Measurements from ENCODE around the gene NAV1.
"Not testable (repeated sequence)": the region's sequence is repeated elsewhere in the genome, so short reads cannot be mapped to it uniquely, and the experiment has no call there.

Gene NAV1

DNA sequence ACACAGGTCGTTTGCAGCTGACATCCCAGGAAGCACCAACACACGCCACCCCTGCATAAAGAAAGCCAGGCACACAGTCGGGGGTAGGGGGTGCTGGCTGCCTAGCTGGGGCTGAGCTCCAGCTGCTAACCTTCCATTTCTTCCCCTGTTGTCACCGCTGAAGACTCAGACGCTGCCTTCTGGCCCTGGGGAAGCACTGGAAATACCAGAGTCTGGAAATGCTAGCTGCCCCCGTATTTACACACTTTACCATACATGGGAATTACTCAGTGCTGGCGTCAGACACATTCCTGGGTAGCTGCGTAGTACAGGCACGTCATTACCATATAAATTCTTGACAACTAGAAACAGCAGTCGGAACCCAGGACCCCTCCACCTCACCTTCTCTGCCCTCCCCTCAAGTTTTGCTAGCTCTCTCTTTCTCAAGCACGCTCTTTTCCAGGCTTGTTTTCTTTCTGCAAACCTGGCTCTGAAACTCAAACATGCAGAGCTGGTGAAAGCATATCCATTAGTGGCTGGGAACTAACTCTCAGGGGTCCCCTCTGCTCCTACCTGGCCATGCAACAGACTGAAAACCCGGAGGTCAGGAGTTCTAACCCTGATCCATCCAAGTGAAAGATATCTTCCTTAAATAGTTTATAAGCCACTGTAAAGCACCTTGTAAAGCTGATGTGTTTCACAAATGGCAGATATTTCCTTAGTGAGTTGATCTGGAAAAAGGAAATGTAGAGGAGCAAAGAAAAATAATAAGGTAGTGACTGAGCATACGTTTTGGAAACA lies 35.3 kb upstream of the NAV1 start:
- no peak for DNase-seq

DNA sequence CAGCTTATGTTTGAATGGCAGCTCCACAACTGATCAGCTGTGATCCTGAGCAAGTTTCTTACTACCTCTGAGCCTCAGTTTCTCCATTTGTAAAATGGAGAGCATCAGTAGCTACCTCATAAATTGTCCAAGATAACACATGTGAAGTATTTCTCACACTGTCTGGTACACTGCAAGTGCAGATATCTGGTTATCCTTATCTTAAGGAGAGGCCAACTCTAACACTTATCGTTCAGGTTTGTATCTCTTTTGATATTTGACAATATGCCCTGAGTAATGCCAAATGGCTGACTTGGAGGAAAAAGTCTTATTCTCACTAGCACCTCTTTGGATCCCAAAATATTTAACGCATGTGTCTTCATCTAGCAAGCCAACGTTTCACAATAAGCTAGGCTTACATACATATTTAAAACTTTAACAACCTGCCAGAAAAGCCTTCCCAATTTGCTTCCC lies 34.7 kb upstream of the NAV1 start:
- DNase-seq = no peak

DNA sequence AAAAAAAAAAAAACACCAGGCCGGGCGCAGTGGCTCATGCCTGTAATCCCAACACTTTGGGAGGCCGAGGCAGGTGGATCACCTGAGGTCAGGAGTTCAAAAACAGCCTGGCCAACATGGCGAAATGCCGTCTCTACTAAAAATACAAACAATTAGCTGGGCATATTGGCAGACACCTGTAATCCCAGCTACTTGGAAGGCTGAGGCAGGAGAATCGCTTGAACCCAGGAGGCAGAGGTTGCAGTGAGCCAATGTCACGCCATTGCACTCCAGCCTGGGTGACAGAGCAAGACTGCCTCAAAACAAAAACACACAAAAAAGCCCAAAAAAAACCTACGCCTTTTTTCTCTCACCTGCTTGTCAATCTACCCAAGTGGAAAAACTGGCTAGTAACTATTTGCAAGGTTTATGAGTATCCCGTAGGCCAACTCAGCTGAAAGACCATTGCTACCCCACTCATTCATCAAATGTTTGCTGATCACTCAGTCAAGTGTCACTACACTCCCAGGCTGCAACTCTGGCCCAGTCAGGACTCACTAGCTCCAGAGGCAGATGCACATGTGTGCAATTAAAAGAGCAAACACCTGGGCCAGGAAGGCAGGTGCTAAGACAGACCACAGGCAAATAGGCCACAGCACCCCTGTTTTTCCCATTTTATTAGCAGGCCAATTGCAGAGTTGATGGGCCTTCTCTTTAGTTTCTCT lies 34.0 kb upstream of the NAV1 start:
- DNase-seq = peak; percentile 74

DNA sequence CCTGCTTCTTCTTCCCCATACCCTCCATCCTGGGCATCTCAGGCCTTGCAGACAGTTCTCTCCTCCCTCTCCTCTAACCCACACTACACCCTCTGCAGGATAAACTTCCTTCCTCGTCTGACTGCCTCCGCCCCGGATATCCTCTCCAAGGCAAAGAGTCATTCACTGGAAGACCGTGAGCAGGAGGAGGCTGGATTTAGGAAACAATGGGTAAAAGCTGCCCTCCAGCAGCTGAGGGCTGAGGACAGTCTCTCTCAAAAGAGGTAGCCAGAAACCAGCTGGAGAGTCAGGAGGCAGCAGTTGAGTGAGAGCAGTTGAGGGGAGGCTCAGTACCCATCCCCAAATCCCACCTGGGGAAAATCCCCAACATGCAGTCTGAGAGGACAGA lies 33.4 kb upstream of the NAV1 start:
- peak; percentile 66 for DNase-seq

DNA sequence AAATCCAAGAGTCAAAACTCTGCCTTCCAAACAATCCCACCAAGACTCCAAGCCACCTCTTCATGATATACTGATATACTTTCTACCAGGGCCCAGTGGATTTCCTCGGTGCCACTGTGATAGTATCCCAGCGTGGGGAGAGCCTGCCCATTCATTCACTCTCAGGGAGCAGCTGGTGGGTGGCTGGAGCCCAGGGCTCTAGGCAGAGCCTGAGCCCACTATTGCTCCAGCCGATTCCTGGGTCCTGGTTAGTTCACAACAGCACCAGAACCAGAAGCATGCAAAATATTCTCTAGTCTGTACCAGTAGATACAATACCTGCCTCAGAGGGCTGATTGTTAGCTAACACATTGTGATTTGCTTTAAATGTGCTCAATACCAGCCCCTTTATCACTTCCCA lies 32.8 kb upstream of the NAV1 start:
- peak; percentile 35 for DNase-seq

DNA sequence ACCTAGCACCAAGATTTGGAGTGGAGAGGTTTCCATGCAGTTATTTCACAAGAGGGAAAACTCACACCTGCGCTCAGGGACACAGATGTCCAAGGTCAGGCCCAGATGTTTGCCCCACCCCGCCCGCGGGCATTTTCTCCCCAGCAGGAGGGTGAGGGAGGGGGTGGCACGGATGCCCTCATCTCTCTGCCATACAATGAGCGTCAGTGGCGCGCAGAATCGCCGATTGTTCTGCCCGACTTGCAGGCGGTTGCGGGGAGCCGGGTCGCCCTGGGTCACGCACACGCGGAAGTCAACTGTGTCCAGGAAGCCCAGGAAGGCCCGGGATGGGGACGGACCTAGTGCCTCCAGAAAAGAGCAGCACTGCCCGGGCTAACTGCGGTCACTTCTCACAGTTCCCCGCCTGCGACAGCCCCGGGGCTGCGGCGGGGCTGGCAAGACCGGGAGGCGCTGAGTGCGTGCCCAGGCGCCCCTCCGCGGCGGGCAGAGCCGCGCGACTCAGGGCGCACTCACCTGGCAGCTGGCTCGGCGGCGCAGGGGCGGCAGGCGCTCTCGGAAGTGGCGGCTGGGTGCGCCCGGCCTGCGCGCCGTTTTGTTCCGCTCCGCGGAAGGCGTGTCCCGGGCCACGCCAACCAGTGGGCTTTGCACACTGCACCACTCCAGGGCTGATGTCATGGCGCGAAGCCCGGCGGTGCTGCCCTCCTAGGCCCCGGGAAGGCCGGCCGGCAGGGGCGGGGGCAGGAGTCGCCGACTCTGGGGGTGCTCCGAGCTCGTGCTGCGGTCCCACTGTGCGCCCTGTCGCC lies 32.2 kb upstream of the NAV1 start, which contains the start of gene CSRP1:
TSS of gene CSRP1 (minus strand) at position 567 of the 803 bp plus-strand sequence. CDS start 10,820 bp downstream, outside the sequence.
- peak; percentile 80 for DNase-seq

DNA sequence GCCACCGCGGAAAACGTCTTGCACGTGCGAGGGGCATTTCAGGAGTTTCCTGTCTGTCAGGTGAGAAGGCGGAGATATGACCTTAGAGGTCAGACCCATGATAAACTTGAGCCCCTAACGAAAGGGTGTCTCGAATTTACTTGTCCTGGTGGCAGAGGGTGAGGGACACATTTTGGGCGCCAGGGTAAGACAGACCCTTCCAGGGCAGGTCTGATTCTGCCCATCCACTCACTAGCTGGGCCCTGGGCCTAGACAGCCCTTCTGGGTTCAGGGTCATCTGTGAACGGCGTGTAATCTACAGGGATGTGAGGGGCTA lies 31.6 kb upstream of the NAV1 start:
- peak; percentile 25 for DNase-seq

DNA sequence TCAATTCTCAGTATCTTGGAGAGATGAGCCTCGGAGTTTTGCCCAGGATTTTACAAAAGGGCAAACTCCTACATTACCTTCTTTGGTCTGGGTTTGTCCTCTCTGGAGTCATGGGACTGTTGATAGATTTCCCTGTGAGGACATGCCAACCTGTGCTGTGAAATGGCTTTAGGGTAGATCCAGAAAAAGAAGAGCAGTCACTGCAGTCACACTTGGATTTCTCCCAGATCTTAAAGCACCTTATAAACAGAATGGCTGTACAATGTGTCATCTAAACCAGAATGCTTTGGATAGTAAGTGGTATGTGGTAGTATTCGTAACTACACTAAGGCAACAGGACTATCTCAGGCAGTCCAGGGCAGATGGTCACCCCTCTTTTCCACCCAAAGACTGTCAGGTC lies 30.1 kb upstream of the NAV1 start:
- no peak for DNase-seq

DNA sequence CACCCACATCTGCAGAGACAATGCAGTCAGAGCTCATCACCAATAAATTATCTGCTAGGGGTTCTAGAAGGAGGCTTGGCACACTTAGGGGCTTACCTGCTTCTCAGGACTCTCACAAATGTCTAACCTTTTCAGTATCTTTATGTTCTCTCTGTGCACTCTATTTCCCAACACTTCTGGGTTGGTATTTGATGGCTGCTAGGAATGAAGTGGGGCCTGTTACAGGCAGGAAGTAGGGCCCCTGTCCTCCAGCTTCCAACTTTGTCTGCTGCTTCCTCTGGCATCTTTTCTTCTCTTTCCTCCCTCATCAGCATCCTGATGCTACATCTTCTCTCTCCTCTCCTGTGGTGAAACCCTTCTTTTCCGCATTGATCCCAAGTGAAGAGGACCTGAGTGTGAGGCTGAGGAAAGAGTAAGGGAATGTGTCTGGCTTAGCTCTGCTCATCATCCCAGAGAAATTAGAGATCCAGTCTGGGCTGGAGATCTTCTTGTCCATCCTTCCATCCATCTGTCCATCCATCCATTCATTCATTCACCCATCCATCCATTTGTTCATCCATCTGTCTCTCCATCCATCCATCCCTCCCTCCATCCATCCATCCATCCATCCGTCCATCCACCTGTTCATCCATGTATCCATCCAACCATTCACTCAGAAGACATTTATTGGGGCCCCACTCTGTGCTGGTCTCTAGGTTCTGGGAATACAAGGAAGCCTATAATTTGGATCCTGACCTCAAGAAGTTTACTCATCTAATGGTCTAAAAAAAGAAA lies 29.1 kb upstream of the NAV1 start:
- no peak for DNase-seq

DNA sequence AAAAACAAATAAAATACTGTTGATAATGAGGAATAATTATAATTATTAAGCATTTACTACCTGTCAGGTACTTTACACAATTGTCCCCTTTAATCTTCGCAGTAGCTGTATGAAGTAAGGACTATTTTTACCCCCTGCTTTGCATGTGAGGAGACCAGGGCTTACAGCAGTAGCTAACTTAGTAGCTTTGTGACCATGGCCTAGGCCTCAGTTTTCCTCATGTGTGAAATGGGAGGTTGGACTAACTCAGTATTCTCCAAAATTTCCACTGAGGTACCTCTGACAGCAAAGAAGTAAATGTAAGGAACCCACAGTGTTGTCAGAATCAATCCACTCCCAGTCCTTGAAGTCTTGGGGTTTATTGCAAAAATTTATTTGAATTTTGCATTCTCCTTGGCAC lies 28.2 kb upstream of the NAV1 start:
- DNase-seq = no peak

DNA sequence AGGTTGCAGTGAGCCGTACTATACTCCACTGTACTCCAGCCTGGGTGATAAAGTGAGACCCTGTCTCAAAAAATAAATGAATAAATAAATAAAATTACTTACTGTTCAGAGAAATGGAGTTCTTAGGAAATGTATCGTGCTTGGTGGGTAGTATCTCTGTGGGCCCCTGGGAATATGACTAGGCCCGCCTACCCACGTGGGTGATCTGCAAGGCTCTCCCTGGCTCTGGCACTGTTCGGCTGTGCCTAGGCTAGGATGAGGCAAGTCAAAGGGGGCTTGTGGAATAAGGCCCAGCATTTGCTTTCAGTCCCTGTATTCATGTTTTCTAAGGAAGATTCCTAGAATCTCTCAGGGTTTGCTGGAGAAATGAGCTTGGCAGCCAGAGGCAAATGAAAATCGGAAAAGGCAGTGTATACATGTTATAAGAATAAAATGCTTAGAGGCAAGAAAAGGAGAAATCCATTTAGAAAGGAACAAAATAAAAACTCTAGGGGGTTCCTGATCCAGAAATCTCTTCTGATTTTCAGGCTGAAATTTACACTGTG lies 27.5 kb upstream of the NAV1 start:
- DNase-seq = no peak

DNA sequence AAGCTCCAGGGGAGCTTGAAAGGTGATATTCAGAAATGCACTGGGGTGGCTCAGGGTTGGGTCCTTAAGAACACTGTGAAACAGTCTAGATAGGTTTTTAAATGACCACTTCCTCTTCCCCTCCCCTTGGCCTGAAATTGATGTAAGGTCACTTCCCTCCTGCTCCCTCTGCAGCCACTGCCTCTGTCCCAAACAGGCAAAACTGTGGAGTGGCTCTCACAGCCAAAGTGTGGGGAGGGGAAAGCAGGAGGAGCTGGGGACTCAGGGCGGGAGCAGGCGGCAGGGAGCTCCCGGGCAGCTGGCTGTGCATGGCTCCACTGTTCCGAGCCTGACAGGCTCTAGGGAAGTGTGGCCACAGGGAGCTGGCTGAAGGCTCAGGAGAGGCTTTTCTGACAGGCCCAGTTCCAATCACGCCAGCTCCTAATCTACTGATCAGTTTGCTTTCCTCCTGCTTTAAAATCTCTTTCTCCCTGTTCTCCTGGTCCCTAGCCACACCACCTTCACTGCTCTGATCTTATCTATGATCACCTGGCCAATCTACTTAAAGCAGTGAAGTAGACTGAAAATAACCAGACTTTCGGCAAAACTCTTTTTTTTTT lies 26.9 kb upstream of the NAV1 start:
- no peak for DNase-seq

DNA sequence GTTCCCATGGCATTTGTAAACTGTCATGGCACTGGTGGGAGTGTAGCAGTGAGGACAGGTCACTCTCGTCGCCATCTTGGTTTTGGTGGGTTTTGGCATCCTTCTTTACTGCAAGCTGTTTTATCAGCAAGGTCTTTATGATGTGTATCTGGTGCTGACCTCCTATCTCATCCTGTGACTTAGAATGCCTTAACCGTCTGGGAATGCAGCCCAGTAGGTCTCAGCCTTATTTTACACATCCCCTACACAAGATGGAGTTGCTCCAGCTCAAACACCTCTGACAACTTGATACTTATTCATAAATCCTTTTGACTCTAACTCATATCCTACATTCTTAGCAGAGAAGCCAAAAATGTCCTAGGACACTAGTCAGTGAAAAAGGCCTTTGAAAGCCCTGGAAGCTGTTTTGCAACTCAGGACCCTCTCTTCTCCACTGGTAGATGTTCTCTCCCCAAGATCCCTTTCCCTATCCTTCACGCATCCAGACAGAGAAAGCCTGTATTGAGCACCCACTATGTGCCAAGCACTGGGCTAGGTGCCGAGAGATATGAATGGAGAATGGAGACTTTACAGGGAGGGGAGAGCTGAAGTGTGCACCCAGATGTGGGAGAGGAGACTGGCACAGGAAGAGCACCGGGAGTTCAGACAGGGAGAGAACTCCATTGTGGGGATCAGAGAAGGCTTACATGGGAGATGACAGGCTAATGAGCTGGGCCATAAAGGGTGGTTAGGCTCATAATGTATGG lies 25.3 kb upstream of the NAV1 start:
- DNase-seq = no peak

DNA sequence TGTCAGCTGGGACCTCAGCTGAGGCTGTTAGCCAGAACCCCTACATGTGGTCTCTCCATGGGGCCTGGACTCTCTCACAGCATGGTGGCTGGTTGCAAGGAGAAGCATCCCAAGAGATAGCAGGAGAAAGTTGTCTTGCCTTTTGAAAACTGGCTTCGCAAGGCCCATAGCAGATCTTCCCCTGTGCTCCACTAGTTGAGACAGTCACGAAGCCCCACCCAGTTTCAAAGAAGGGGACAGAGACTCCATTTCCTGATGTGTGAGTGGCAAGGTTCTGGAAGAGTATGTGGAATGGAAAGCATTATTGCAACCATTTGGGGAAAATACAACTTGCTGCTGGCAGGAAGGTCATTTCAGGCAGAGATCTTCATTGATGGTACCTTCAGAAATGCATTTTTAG lies 24.5 kb upstream of the NAV1 start:
- DNase-seq = no peak

DNA sequence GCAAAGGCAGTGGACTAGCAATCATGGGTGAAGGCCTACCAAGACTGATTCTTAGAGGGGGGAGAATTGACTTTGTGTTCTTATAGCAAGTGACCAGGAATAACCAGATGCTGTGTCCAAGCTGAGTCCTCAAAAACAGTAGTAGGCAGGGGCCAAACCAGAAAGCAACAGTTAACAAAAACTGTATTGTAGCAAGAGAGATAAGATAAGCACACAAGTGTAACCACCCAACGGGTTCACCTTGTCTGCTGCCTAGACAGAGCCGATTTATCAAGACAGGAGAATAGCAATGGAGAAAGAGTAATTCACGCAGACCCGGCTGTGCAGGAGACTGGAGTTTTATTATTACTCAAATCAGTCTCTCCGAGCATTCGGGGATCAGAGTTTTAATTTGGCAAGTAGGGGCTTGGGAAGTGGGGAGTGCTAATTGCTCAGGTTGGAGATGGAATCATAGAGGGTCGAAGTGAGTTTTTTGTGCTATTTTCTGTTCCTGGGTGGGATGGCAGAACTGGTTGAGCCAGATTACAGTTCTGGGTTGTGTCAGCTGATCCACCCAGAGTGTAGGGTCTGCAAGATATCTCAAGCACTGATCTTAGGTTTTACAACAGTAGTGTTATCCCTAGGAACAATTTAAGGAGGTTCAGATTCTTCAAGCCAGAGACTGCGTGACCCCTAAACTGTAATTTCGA lies 23.7 kb upstream of the NAV1 start:
- DNase-seq = no peak

DNA sequence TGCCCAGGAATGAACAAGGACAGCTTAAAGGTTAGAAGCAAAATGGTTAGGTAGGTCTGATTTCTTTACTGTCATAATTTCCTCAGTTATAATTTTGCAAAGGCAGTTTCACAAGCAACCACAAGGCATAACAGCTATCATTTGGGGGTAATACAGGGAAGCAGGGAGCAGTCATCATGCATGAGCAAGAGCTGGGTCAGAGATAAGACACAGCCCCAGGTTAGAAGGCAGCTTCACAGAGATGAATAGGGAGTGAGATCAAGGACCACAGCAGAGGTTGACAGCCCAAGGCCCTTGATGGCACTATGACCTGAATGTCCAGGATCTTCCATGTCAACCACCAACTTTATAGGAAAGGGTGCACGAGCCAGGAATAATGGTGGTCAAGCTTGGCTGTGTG lies 23.0 kb upstream of the NAV1 start:
- DNase-seq = no peak

DNA sequence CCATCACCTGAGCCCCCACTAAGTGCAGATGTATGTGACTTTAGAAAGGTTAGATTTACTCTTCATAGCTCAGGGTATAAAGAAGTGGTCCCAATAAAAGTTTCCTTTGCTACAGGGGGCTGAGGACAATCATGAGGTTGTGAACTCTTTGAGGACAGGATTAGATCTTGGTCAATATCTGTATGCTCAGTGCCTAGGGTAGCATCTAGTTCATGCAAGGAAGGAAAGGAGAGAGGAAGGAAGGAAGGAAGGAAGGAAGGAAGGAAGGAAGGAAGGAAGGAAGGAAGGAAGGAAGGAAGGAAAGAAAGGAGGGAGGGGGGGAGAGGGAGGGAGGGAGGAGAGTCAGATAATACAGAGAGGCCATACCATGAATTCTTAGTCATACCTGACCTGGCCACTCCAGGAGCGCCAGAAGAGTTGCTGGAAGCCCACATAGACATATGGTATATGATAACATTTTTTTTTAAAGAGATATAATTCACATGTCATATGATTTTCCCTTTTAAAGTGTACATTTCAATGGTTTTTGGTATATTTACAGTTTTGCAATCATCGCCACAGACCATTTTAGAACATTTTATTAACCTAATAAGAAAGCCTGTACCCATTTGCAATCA lies 22.3 kb upstream of the NAV1 start:
- DNase-seq = no peak

DNA sequence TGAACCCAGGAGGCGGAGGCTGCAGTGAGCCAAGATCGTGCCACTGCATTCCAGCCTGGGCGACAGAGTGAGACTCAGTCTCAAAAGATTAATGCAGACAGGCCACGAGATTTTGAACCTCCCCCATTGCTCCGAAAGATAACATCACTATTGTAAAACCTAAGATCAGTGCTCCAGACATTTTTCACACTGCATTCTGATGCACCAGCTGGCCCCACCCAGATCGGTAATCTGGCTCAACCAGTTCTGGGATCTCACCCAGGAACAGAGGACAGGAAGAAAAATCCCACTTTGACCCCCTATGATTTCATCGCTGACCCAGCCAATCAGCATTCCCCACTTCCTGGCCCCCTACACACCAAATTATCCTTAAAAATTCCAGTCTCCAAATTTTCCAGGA lies 21.3 kb upstream of the NAV1 start:
- no peak for DNase-seq

DNA sequence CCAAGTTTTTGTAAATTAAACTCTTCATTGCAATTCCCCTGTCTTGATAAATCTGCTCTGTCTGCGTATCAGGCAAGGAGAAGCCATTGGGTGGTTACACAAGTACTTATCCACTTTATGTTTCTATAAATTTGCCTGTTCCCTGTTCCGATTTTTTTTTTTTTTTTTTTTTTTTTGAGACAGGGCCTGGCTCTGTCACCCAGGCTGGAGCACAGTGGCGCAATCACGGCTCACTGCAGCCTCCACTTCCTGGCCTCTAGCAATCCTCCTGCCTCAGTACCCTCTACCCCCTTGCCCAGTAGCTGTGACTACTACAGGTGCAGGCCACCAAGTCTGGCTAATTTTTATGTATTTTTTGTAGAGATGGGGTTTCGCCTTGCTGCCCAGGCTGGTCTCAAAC lies 20.9 kb upstream of the NAV1 start:
- no peak for DNase-seq

DNA sequence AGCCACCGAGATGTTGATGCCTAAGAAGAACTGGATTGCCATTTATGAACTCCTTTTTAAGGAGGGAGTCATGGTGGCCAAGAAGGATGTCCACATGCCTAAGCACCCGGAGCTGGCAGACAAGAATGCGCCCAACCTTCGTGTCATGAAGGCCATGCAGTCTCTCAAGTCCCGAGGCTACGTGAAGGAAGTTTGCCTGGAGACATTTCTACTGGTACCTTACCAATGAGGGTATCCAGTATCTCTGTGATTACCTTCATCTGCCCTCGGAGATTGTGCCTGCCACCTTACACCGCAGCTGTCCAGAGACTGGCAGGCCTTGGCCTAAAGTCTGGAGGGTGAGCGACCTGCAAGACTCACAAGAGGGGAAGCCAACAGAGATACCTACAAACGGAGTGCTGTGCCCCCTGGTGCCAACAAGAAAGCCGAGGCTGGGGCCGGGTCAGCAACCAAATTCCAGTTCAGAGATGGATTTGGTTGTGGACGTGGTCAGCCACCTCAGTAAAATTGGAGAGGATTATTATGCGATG lies 18.8 kb upstream of the NAV1 start:
- DNase-seq = not testable (repeated sequence)
